Measurements from ENCODE around the gene PXDC1. TPM values are rescaled to one million over a fixed set of nuclear protein-coding genes. Genes with fewer than 3 reads are reported as not detected.

PXDC1 gene
- total RNA-seq, 1 experiment from 2014 or later, result 6.3 TPM

GRCh38 chr6:3719462-3720308 is 31.8 kb downstream of the PXDC1 start:
- POLR2A ChIA-PET, result no interaction called here
- no peaks in the 10 kb centered on the region for H3K9me2 ChIP-seq (ENCODE audit: insufficient read depth)
- RAD21 ChIA-PET (ENCODE audit: low non-redundant PET in 1 of 2, low total read pairs in 2 of 2, uncharacterized antibody in 2 of 2, unreplicated experiment in 2 of 2), result no interaction called here
- no peak overlapping the region for H3K9ac ChIP-seq (ENCODE audit: low read length)
- H3K36me3 ChIP-seq (ENCODE audit: control insufficient read depth in 1 of 2, insufficient read depth in 2 of 2, low read length in 2 of 2), result no peaks in the 10 kb centered on the region
- no peak overlapping the region for H3K27ac ChIP-seq (ENCODE audit: low read depth, low read length)
- no peaks in the 10 kb centered on the region for H3K27me3 ChIP-seq (ENCODE audit: insufficient read depth, low read length)
- H3K9me3 ChIP-seq (ENCODE audit: control insufficient read depth in 1 of 2, insufficient read depth in 1 of 2, low read depth in 1 of 2, low read length in 2 of 2), result no peaks in the 10 kb centered on the region
- intact Hi-C loops (cut with micrococcal nuclease), result no loop called here
- H3K4me1 ChIP-seq (ENCODE audit: control insufficient read depth in 1 of 2, insufficient read depth in 2 of 2, low read length in 2 of 2), result peaks cover under 1 to 4% of the 10 kb centered on the region in 2 experiments; a peak in 3 of 4 replicates
- H2AFZ ChIP-seq (ENCODE audit: low read depth, low read length, poor library complexity, severe bottlenecking), result no peak overlapping the region
- no peaks in the 10 kb centered on the region for H3K79me2 ChIP-seq (ENCODE audit: insufficient read depth, low read length)
- DNase-seq (ENCODE audit: low read depth, low spot score) (no peak), ATAC-seq (no peak)
- H3K4me3 ChIP-seq (replicated peaks in 1 of 2; ENCODE audit: low read depth in 1 of 2, low read length in 2 of 2), result no peak overlapping the region
- H4K20me1 ChIP-seq (ENCODE audit: insufficient read depth), result no peaks in the 10 kb centered on the region
- no peak for TF ChIP-seq YY1 (IDR thresholded peaks at IDR 0.05; ENCODE audit: extremely low read depth, insufficient replicate concordance, low read depth, low read length)
- no peak for TF ChIP-seq POLR2A (IDR thresholded peaks at IDR 0.05; ENCODE audit: borderline replicate concordance, extremely low read depth, insufficient read depth, insufficient read length)
- no peak for TF ChIP-seq SRF (IDR thresholded peaks at IDR 0.05; ENCODE audit: low read depth)
- no peak for TF ChIP-seq CBX3 (IDR thresholded peaks at IDR 0.05; ENCODE audit: low read depth)
- no peak for TF ChIP-seq ZNF274 (IDR thresholded peaks at IDR 0.05; ENCODE audit: low read depth, low read length)
- TF ChIP-seq SIN3A (IDR thresholded peaks at IDR 0.05; ENCODE audit: low read depth), result no peak
- TF ChIP-seq CEBPB (IDR thresholded peaks at IDR 0.05; ENCODE audit: low read depth), result no peak
- TF ChIP-seq, protein P1, sequence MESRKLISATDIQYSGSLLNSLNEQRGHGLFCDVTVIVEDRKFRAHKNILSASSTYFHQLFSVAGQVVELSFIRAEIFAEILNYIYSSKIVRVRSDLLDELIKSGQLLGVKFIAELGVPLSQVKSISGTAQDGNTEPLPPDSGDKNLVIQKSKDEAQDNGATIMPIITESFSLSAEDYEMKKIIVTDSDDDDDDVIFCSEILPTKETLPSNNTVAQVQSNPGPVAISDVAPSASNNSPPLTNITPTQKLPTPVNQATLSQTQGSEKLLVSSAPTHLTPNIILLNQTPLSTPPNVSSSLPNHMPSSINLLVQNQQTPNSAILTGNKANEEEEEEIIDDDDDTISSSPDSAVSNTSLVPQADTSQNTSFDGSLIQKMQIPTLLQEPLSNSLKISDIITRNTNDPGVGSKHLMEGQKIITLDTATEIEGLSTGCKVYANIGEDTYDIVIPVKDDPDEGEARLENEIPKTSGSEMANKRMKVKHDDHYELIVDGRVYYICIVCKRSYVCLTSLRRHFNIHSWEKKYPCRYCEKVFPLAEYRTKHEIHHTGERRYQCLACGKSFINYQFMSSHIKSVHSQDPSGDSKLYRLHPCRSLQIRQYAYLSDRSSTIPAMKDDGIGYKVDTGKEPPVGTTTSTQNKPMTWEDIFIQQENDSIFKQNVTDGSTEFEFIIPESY (IDR thresholded peaks at IDR 0.05; ENCODE audit: extremely low read depth, insufficient replicate concordance, low read length), result no peak
- no peak for TF ChIP-seq ATF3 (IDR thresholded peaks at IDR 0.05)
- TF ChIP-seq TCF7L2 (IDR thresholded peaks at IDR 0.05; ENCODE audit: borderline replicate concordance, extremely low read depth, insufficient read depth, insufficient read length), result no peak
- no peak for TF ChIP-seq JUND (IDR thresholded peaks at IDR 0.05)
- TF ChIP-seq ELF1 (IDR thresholded peaks at IDR 0.05; ENCODE audit: borderline replicate concordance, low read depth), result no peak
- no peak for TF ChIP-seq FOSL1 (IDR thresholded peaks at IDR 0.05; ENCODE audit: low read depth)
- TF ChIP-seq, protein P2, sequence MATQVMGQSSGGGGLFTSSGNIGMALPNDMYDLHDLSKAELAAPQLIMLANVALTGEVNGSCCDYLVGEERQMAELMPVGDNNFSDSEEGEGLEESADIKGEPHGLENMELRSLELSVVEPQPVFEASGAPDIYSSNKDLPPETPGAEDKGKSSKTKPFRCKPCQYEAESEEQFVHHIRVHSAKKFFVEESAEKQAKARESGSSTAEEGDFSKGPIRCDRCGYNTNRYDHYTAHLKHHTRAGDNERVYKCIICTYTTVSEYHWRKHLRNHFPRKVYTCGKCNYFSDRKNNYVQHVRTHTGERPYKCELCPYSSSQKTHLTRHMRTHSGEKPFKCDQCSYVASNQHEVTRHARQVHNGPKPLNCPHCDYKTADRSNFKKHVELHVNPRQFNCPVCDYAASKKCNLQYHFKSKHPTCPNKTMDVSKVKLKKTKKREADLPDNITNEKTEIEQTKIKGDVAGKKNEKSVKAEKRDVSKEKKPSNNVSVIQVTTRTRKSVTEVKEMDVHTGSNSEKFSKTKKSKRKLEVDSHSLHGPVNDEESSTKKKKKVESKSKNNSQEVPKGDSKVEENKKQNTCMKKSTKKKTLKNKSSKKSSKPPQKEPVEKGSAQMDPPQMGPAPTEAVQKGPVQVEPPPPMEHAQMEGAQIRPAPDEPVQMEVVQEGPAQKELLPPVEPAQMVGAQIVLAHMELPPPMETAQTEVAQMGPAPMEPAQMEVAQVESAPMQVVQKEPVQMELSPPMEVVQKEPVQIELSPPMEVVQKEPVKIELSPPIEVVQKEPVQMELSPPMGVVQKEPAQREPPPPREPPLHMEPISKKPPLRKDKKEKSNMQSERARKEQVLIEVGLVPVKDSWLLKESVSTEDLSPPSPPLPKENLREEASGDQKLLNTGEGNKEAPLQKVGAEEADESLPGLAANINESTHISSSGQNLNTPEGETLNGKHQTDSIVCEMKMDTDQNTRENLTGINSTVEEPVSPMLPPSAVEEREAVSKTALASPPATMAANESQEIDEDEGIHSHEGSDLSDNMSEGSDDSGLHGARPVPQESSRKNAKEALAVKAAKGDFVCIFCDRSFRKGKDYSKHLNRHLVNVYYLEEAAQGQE (IDR thresholded peaks at IDR 0.05; ENCODE audit: low read depth), result no peak
- no peak for TF ChIP-seq SP1 (IDR thresholded peaks at IDR 0.05; ENCODE audit: low read depth)
- TF ChIP-seq, protein P3, sequence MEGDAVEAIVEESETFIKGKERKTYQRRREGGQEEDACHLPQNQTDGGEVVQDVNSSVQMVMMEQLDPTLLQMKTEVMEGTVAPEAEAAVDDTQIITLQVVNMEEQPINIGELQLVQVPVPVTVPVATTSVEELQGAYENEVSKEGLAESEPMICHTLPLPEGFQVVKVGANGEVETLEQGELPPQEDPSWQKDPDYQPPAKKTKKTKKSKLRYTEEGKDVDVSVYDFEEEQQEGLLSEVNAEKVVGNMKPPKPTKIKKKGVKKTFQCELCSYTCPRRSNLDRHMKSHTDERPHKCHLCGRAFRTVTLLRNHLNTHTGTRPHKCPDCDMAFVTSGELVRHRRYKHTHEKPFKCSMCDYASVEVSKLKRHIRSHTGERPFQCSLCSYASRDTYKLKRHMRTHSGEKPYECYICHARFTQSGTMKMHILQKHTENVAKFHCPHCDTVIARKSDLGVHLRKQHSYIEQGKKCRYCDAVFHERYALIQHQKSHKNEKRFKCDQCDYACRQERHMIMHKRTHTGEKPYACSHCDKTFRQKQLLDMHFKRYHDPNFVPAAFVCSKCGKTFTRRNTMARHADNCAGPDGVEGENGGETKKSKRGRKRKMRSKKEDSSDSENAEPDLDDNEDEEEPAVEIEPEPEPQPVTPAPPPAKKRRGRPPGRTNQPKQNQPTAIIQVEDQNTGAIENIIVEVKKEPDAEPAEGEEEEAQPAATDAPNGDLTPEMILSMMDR (IDR thresholded peaks at IDR 0.05 in 2 of 3, conservative IDR thresholded peaks at IDR 0.05 in 1 of 3; ENCODE audit: borderline replicate concordance in 1 of 3, insufficient read depth in 1 of 3, low read depth in 2 of 3, low read length in 2 of 3), result no peak
- H3K4me2 ChIP-seq (ENCODE audit: low read length), result no peak overlapping the region
- CTCF ChIA-PET, result no interaction called here
- BruUV-seq (replicated peaks), result no TSS peak
